Subcutaneous adipose tissue (tissue), 4 donors: ENCODE results near the gene SQOR. TPM values are rescaled to one million over a fixed set of nuclear protein-coding genes. Genes with fewer than 3 reads are reported as not detected.

Source experiments
- total RNA-seq, 4 donors: library from RNA; depleted of rRNA; stranded (reverse); fragments of >200 nt; gene quantifications; one replicate each; pipeline ENCODE4 v1.1.0, GENCODE V29; 2016
- TF ChIP-seq, protein P1 (sequence below): fragments of 450-650 bp; IDR thresholded peaks from one replicate; pipeline ENCODE4 v1.5.1; 2016; ENCODE audit warnings: low read depth, mild to moderate bottlenecking, control low read depth, antibody characterized with exemption, moderate library complexity

The SQOR gene
- total RNA-seq, 4 donors from 2014 or later = 43.7 to 97.2 (median 67.3) TPM

DNA sequence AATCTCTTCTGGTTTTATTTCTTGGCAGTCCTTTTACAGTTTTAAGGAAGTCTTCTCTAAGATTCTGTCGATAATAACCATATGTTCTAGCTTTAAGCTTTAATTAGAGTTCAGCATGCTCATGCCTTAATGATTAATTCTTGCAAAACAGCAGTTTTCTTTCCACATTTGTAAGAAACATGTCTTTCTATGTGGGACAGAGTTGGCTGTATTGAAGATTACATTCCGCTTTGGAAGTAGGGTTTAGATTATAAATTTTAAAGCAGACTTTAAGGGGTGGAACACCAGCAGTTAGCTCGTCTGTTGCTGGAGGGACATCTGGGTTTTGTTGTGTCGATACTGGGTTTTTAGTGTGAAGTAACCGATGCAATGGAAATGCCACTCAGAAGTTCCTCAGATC, 35.3 kb downstream of the SQOR start:
- TF ChIP-seq, protein P1, sequence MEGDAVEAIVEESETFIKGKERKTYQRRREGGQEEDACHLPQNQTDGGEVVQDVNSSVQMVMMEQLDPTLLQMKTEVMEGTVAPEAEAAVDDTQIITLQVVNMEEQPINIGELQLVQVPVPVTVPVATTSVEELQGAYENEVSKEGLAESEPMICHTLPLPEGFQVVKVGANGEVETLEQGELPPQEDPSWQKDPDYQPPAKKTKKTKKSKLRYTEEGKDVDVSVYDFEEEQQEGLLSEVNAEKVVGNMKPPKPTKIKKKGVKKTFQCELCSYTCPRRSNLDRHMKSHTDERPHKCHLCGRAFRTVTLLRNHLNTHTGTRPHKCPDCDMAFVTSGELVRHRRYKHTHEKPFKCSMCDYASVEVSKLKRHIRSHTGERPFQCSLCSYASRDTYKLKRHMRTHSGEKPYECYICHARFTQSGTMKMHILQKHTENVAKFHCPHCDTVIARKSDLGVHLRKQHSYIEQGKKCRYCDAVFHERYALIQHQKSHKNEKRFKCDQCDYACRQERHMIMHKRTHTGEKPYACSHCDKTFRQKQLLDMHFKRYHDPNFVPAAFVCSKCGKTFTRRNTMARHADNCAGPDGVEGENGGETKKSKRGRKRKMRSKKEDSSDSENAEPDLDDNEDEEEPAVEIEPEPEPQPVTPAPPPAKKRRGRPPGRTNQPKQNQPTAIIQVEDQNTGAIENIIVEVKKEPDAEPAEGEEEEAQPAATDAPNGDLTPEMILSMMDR = no peak

DNA sequence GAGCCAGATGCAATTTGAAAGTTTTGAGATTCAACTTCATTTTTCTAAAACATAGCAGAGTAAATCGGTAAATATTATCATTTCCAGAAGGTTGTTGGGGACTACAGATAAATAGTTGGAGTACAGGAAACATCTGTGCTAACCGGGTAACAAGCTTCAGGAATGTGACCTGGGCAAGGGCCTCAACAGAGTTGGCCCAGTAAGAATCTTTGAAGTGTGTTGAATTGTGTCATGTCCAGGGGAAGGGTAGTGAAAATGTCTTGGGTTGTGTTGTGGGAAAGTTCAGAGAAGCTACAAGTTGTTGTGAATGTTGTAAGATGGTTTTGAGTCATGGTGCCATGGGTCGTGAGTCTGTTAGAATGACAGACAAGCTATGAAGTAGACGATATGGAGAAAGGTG, 35.7 kb downstream of the SQOR start:
- TF ChIP-seq, protein P1 = no peak

DNA sequence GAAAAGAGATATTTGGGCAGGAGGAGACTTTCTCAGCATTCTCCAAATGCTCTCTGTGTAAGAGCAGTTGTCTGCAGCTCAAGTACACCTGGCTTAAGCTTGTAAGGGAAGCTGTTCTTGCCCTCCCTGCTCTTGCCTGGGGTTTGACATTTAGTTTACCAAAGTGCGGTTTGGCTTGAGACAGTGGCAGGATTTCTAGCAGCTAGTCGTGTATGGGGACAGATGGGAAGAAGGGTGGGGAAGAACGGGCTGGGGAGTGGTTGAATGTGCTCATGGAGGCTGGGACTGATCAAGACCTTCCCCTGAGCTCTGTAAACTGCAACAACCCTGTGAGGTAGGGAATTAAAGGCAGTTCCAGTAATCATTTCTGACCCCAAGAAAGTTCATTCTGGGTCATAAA, 39.8 kb downstream of the SQOR start:
- TF ChIP-seq, protein P1 = no peak

GRCh38 chr15:45677797-45678196, 43.0 kb downstream of the SQOR start:
- TF ChIP-seq, protein P1 = no peak

DNA sequence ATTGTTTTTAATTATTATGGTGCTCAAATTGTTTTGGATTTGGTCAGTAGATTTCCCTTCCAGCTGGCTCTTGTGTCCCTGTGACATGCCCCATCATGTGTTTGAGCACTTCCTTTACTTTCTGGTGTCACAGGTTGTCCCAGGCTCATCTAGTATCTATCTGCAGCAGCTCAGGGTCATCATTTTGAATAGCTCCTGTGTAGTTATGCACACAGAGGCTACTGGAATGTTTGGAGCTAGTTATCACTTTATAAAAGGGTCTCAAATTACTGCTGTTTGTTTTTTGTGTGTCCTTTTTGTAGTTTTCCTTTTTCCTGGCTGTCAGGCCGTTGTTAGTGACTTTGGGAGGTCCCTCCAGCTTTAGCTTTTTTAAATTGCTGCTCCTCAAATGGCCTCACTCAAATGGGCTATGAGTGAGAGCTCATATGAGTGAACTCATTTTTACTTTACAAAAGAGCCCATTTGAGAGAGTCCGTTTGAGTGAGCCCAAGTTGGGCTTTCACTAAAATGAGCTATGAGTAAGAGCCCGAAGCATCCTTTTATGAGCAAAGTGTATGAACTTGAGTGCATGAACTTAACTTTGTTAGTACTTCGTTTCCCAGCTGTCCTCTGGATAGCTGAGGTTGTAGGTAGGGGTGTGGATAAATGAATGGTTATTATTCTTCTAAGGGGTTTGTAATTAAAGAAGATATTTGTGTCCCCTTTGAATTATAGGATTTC, 43.8 kb downstream of the SQOR start:
- TF ChIP-seq, protein P1 = no peak

- TF ChIP-seq, protein P1 = no peak
Measured at GRCh38 chr15:45684533-45684932, 49.7 kb downstream of the SQOR start.

GRCh38 chr15:45689616-45690015, 54.8 kb downstream of the SQOR start:
- TF ChIP-seq, protein P1 = no peak
